ENCODE data around the gene TMED9. TPM values are rescaled to one million over a fixed set of nuclear protein-coding genes. Genes with fewer than 3 reads are reported as not detected.
A peak's percentile ranks its signal among the peaks of the same experiment; 100 is the strongest.

The TMED9 gene
- total RNA-seq, 1 experiment from 2014 or later, result 133 TPM

DNA sequence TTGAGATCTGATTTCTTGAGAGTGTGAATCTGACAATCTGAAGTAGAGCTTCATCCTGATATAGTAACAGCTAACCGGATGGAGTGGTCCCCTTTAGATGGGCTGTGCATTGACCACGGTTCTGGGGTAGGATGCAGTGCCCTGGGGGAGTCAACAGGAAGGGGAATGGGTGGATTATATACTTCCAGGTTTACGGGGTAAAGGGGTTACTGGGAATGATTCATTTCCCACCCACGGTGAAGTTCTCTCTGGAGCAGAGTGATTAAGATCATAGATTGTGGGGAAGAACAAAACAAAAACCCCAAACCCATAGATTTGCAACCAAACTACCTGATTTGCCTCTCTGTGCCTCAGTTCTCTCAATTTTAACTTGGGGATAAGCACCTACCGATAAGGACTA is 6.5 kb downstream of the TMED9 start:
- CTCF ChIA-PET, result interaction anchor here (1.9 kb wide), 1 partner anchor 9 kb away, joined by 6 read pairs; no protein-coding TSS in a partner anchor

DNA sequence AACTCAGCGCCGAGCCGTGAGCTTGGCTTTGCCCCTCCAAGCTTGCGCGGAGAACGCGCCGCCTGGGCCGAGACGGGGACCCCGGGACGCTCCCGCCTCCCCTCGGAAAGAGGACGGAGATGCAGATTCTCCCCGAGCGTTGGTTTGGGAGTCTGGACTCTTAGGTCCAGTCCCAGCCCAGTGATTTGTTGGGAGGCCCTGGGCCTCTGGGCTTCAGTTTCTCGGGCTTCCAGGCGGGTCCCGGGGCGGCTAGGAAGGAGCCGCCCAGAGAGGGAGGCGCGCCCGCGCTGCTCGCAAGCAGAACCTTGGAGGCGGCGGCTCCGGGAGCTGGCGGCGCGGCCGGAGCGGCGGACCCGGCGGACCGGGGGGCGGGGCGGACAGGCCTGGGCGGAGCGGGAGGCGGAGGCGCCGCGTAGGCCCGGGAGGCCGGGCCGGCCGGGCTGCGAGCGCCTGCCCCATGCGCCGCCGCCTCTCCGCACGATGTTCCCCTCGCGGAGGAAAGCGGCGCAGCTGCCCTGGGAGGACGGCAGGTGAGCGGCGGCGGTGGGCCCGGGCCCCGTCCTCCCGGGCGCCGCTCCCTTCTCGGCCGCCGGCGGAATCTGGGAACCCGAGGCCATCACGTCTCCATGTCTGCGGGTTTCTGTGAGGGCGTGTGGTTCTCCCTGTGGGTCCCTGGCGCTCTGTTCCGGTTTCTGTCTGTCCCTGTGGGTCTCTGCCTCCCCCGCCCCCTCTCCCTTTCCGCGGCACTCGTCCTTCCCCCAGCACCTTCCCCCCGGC is 7.9 kb downstream of the TMED9 start, which contains the start of gene B4GALT7:
Gene B4GALT7, plus strand, starts transcription at position 402 of the 777 bp plus-strand sequence. Its CDS starts 79 bp downstream, at position 481.
- CTCF ChIA-PET, result no interaction called here
- no peaks in the 10 kb centered on the region for H3K9me3 ChIP-seq (ENCODE audit: control insufficient read depth in 1 of 2, insufficient read depth in 1 of 2, low read depth in 1 of 2, low read length in 2 of 2)
- intact Hi-C loops (cut with micrococcal nuclease), result loop anchor here (2.0 to 5.0 kb wide), 5 partner anchors 39 to 552 kb away; partner anchors contain the start of genes DDX41, NHP2 and PDLIM7
- peak within 1 kb of the TSS; percentile 84 for H3K9ac ChIP-seq (ENCODE audit: low read length)
- H4K20me1 ChIP-seq (ENCODE audit: insufficient read depth), result no peaks in the 10 kb centered on the region
- RAD21 ChIA-PET (ENCODE audit: low non-redundant PET in 1 of 2, low total read pairs in 2 of 2, uncharacterized antibody in 2 of 2, unreplicated experiment in 2 of 2), result no interaction called here
- peak within 1 kb of the TSS; percentile 76 for H3K27ac ChIP-seq (ENCODE audit: low read depth, low read length)
- H3K4me2 ChIP-seq (ENCODE audit: low read length), result peak within 1 kb of the TSS; percentile 87
- peaks cover 8 to 12% of the 10 kb centered on the region in 2 experiments; a peak in 3 of 4 replicates for H3K36me3 ChIP-seq (ENCODE audit: control insufficient read depth in 1 of 2, insufficient read depth in 2 of 2, low read length in 2 of 2)
- TF ChIP-seq, protein P1, sequence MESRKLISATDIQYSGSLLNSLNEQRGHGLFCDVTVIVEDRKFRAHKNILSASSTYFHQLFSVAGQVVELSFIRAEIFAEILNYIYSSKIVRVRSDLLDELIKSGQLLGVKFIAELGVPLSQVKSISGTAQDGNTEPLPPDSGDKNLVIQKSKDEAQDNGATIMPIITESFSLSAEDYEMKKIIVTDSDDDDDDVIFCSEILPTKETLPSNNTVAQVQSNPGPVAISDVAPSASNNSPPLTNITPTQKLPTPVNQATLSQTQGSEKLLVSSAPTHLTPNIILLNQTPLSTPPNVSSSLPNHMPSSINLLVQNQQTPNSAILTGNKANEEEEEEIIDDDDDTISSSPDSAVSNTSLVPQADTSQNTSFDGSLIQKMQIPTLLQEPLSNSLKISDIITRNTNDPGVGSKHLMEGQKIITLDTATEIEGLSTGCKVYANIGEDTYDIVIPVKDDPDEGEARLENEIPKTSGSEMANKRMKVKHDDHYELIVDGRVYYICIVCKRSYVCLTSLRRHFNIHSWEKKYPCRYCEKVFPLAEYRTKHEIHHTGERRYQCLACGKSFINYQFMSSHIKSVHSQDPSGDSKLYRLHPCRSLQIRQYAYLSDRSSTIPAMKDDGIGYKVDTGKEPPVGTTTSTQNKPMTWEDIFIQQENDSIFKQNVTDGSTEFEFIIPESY (IDR thresholded peaks at IDR 0.05; ENCODE audit: extremely low read depth, insufficient replicate concordance, low read length), result peak; percentile 74
- peak; percentile 93 for TF ChIP-seq ZFX (IDR thresholded peaks at IDR 0.05)
- peak; percentile 74 for TF ChIP-seq POLR2A (IDR thresholded peaks at IDR 0.05; ENCODE audit: borderline replicate concordance, extremely low read depth, insufficient read depth, insufficient read length)
- no peak for TF ChIP-seq SRF (IDR thresholded peaks at IDR 0.05; ENCODE audit: low read depth)
- TF ChIP-seq, protein P2, sequence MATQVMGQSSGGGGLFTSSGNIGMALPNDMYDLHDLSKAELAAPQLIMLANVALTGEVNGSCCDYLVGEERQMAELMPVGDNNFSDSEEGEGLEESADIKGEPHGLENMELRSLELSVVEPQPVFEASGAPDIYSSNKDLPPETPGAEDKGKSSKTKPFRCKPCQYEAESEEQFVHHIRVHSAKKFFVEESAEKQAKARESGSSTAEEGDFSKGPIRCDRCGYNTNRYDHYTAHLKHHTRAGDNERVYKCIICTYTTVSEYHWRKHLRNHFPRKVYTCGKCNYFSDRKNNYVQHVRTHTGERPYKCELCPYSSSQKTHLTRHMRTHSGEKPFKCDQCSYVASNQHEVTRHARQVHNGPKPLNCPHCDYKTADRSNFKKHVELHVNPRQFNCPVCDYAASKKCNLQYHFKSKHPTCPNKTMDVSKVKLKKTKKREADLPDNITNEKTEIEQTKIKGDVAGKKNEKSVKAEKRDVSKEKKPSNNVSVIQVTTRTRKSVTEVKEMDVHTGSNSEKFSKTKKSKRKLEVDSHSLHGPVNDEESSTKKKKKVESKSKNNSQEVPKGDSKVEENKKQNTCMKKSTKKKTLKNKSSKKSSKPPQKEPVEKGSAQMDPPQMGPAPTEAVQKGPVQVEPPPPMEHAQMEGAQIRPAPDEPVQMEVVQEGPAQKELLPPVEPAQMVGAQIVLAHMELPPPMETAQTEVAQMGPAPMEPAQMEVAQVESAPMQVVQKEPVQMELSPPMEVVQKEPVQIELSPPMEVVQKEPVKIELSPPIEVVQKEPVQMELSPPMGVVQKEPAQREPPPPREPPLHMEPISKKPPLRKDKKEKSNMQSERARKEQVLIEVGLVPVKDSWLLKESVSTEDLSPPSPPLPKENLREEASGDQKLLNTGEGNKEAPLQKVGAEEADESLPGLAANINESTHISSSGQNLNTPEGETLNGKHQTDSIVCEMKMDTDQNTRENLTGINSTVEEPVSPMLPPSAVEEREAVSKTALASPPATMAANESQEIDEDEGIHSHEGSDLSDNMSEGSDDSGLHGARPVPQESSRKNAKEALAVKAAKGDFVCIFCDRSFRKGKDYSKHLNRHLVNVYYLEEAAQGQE (IDR thresholded peaks at IDR 0.05; ENCODE audit: low read depth), result no peak
- TF ChIP-seq FOSL1 (IDR thresholded peaks at IDR 0.05; ENCODE audit: low read depth), result no peak
- peak; percentile 89 for TF ChIP-seq YY1 (IDR thresholded peaks at IDR 0.05; ENCODE audit: extremely low read depth, insufficient replicate concordance, low read depth, low read length)
- TF ChIP-seq EZH2 (IDR thresholded peaks at IDR 0.05), result no peak
- no peak for TF ChIP-seq EZH2phosphoT487 (IDR thresholded peaks at IDR 0.05; ENCODE audit: borderline replicate concordance)
- no peak for TF ChIP-seq CEBPB (IDR thresholded peaks at IDR 0.05; ENCODE audit: low read depth)
- peak; percentile 96 for TF ChIP-seq POLR2AphosphoS5 (IDR thresholded peaks at IDR 0.05; ENCODE audit: low read depth, low read length)
- TF ChIP-seq TCF7L2 (IDR thresholded peaks at IDR 0.05; ENCODE audit: borderline replicate concordance, extremely low read depth, insufficient read depth, insufficient read length), result peak; percentile 51
- peaks cover 16% of the 10 kb centered on the region for H3K79me2 ChIP-seq (ENCODE audit: insufficient read depth, low read length)
- H3K4me1 ChIP-seq (ENCODE audit: control insufficient read depth in 1 of 2, insufficient read depth in 2 of 2, low read length in 2 of 2), result peaks cover 19 to 39% of the 10 kb centered on the region in 2 experiments
- POLR2A ChIA-PET, result no interaction called here
- no peaks in the 10 kb centered on the region for H3K9me2 ChIP-seq (ENCODE audit: insufficient read depth)
- no TSS peak for BruUV-seq (replicated peaks)
- ATAC-seq, result peak; percentile 83
- no peak for DNase-seq (ENCODE audit: low read depth, low spot score)
- peak within 1 kb of the TSS; percentile 88 to 90 for H3K4me3 ChIP-seq (replicated peaks in 1 of 2; ENCODE audit: low read depth in 1 of 2, low read length in 2 of 2)
- H3K27me3 ChIP-seq (ENCODE audit: insufficient read depth, low read length), result no peaks in the 10 kb centered on the region
- H2AFZ ChIP-seq (ENCODE audit: low read depth, low read length, poor library complexity, severe bottlenecking), result no peak within 1 kb of the TSS

More for the DNA sequence above, 6.5 kb downstream of the TMED9 start:
- intact Hi-C loops (cut with micrococcal nuclease), result no loop called here
- BruUV-seq (replicated peaks), result no TSS peak
- Histone ChIP-seq H3K27ac (ENCODE audit: low read depth, low read length) (no peak overlapping the region), H3K9ac (ENCODE audit: low read length) (no peak overlapping the region), H3K4me3 (replicated peaks in 1 of 2; ENCODE audit: low read depth in 1 of 2, low read length in 2 of 2) (no peak overlapping the region), H3K27me3 (ENCODE audit: insufficient read depth, low read length) (no peaks in the 10 kb centered on the region), H3K36me3 (ENCODE audit: control insufficient read depth in 1 of 2, insufficient read depth in 2 of 2, low read length in 2 of 2) (peaks cover 22 to 25% of the 10 kb centered on the region in 2 experiments; a peak in 3 of 4 replicates), H4K20me1 (ENCODE audit: insufficient read depth) (no peaks in the 10 kb centered on the region), H3K4me1 (ENCODE audit: control insufficient read depth in 1 of 2, insufficient read depth in 2 of 2, low read length in 2 of 2) (peaks cover 13 to 26% of the 10 kb centered on the region in 2 experiments), H3K79me2 (ENCODE audit: insufficient read depth, low read length) (peaks cover 21% of the 10 kb centered on the region), H3K4me2 (ENCODE audit: low read length) (no peak overlapping the region), H2AFZ (ENCODE audit: low read depth, low read length, poor library complexity, severe bottlenecking) (no peak overlapping the region), H3K9me3 (ENCODE audit: control insufficient read depth in 1 of 2, insufficient read depth in 1 of 2, low read depth in 1 of 2, low read length in 2 of 2) (no peaks in the 10 kb centered on the region), H3K9me2 (ENCODE audit: insufficient read depth) (no peaks in the 10 kb centered on the region)
- DNase-seq (ENCODE audit: low read depth, low spot score) (no peak), ATAC-seq (no peak)
- ChIA-PET POLR2A (no interaction called here), RAD21 (ENCODE audit: low non-redundant PET in 1 of 2, low total read pairs in 2 of 2, uncharacterized antibody in 2 of 2, unreplicated experiment in 2 of 2) (no interaction called here)
- TF ChIP-seq POLR2AphosphoS5 (IDR thresholded peaks at IDR 0.05; ENCODE audit: low read depth, low read length) (0 out of 2 replicates have a peak, but pooled peaks have one; percentile 11), EZH2 (IDR thresholded peaks at IDR 0.05) (no peak)
